Dermis microvascular lymphatic vessel endothelial cell (primary cell): ENCODE measurements around the gene ARHGEF17. TPM values are rescaled to one million over a fixed set of nuclear protein-coding genes. Genes with fewer than 3 reads are reported as not detected.

Experiments
- DNase-seq, 2 donors: peaks; one replicate each; pipeline versions ENCODE4 v3.0.0 to v3.0.0-alpha.2; 2010; ENCODE audit warnings: low read depth in 2 of 2
- total RNA-seq: library from RNA; depleted of rRNA; stranded (reverse); fragments of >200 nt; gene quantifications from 2 replicates; pipeline ENCODE4 v1.2.1, GENCODE V29; 2014

Gene ARHGEF17
- total RNA-seq, 1 donor from 2014 or later: 29.8 TPM

DNA sequence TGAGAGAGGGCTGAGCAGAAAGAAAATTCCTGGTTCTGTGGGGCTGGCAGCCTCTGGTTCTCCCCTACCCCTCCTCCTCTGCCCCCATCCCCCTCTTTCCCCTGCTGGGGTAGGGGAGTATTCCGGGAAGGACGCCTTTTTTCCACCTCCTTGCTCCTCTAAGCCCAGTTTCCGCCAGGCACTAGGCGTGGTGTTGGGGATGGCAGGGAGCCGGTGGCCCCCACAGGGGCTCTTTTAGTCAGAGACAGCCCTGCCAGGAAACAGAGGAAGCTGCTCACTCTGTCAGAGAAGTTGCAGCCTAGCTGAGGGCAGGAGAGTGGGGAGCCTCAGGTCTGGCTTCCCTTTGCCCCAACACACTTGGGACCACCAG, 15.6 kb upstream of the ARHGEF17 start:
- no peak for DNase-seq

- DNase-seq: no peak
These were observed 14.6 kb upstream of the ARHGEF17 start for GRCh38 chr11:73293356-73293936.

GRCh38 chr11:73294604-73295003, 13.5 kb upstream of the ARHGEF17 start:
- DNase-seq: no peak

DNA sequence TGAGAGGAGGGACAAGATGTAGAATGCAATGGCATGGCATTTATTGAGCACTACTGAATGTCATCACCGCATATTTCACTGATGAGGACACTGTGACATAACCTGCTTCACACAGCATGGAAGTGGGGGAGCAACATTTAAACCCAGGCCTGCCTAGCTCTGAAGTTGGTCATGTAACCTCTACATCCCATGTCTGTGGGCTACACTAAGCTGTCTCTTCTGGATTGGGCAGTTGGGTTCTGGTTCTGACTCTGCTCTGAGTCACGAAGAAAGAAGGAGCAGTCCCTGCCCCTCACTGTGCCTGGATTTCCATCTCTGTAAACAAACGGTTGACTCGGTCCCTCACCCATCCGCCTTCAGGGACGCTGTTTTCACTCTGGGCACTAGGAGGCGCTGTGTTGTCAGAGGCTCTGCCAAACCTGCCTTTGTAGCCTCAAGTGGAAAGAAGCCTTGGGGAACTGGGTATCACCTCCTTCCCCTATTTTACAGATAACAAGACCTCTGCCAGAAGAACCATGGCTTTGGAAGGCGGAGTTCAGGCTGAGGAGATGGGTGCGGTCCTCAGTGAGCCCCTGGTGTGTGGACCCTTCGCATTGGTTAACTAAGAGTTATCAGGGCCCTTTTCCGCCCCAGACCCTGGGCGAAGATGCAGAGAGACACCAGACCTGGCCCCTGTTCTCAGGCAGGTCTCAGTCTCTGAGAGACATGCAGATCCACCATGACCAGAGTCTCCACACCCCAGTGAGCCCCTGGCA, 12.7 kb upstream of the ARHGEF17 start:
- DNase-seq: peak in 1 of 2 donors; percentile 68

GRCh38 chr11:73295996-73296318, 12.1 kb upstream of the ARHGEF17 start:
- DNase-seq: no peak

DNA sequence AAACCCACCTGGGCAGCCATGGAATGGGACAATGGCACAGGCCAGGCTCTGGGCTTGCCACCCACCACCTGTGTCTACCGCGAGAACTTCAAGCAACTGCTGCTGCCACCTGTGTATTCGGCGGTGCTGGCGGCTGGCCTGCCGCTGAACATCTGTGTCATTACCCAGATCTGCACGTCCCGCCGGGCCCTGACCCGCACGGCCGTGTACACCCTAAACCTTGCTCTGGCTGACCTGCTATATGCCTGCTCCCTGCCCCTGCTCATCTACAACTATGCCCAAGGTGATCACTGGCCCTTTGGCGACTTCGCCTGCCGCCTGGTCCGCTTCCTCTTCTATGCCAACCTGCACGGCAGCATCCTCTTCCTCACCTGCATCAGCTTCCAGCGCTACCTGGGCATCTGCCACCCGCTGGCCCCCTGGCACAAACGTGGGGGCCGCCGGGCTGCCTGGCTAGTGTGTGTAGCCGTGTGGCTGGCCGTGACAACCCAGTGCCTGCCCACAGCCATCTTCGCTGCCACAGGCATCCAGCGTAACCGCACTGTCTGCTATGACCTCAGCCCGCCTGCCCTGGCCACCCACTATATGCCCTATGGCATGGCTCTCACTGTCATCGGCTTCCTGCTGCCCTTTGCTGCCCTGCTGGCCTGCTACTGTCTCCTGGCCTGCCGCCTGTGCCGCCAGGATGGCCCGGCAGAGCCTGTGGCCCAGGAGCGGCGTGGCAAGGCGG, 11.4 kb upstream of the ARHGEF17 start:
- no peak for DNase-seq

DNA sequence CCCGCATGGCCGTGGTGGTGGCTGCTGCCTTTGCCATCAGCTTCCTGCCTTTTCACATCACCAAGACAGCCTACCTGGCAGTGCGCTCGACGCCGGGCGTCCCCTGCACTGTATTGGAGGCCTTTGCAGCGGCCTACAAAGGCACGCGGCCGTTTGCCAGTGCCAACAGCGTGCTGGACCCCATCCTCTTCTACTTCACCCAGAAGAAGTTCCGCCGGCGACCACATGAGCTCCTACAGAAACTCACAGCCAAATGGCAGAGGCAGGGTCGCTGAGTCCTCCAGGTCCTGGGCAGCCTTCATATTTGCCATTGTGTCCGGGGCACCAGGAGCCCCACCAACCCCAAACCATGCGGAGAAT, 10.9 kb upstream of the ARHGEF17 start:
- DNase-seq: no peak

DNA sequence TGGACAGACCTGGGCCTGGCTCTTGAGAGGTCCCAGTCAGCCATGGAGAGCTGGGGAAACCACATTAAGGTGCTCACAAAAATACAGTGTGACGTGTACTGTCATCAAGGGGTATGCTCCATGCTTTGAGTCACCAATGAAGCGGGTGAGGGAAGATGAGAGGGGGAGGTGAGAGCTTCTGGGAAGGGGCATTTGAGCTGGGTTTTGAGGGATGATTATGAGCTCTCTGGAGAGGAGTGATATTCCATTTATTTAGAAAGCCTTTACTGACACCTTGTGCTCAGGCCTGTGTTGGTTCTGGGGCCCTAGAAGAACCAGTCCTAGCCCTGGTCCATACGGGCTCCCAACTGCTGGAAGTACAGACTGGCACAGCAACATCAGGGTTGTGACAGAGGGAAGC, 10.4 kb upstream of the ARHGEF17 start:
- no peak for DNase-seq

- DNase-seq: no peak
These were observed 9.8 kb upstream of the ARHGEF17 start for GRCh38 chr11:73298233-73298632.

GRCh38 chr11:73299751-73300150, 8.3 kb upstream of the ARHGEF17 start:
- DNase-seq: no peak

DNA sequence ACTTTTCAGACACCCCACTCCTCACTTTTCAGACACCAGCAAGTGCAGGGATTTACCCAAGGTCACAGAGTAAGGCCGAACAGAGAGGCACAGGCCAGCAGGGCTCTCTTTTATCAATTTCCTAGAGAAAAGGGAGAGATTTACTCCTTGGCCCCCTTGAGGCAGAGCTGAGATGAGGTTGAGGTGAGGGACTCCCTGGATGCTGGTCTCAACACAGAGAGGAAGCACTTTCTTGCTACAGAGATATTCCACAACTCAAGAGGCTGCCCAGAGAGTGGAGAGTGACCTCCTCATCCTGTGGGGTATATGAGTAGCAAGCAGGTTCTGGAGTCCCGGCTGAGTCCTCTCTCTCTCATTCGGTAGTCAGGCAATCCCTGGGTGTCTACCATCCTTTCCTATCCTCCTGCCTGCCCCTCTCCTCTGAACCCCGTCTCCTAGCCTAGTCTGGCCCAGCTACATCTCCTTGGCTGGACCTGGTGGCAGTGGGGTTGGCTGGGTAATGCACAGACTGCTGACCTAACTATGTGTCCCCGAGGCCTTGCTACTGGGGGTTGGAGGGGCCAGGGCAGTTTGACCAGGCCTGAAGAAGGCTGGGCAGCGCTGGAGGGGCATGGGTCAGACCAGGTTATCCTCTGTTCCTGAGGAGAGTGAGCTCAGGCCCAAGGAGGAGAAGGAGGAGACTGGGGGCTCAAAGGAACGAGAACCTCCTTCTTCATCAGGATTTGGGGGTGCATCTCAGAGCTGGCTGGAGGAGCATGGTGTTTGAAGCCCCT, 1.8 kb upstream of the ARHGEF17 start:
- no peak for DNase-seq

DNA sequence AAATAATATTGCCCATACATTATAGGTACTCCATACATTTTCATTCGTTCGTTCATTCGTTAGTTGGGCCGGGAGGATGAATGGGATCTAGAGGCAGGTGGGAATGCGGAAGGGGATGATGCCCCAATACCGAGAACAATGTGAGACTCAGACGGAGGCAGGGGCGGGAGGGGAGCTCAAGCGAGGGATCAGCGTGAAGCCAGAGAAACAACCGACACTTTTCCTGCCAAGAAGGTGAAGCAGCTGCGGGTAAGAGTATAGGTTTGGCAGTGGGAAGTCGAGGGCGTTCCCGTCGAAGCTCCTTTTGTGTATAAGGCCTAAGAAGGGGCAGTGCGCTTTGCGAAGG, 1.1 kb upstream of the ARHGEF17 start:
- DNase-seq: no peak

DNA sequence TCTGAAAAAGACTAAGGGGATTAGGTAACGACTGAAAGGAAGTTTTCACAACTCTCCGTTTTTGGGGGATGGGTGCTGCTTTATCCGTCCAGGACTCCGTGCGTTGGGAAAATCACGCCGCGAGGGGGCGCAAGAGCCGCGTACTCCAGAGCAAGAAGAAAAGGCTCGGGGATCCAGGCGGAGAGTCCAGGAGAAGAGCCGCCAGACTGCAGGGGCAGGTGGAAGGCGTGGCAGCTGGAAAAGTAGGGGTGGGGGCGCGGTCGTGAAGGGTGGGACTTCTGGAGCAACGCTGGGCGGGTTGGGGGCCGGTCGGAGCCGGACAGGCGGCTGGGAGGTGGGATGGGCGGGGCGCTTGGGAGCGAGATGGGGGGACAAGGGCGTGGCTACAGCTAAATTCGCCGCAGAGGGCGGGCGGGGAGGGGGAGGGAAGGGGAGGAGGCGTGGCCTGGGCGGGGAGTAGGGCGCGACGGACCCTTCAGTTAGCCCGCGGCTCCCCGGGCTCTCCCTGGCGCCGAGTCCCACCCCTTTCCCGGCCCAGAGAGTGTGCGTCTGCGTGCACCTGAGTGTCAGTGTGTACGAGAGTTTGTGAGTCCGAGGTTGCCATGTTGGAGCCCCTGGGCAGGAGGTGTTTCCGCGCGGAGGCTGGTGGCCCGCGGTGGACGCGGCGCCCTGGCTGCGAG, 613 bp upstream of the ARHGEF17 start:
- peak; percentile 96 to 99 for DNase-seq

- DNase-seq: peak; percentile 73 to 96
These were observed 1.2 kb downstream of the ARHGEF17 start for GRCh38 chr11:73308961-73309919.

DNA sequence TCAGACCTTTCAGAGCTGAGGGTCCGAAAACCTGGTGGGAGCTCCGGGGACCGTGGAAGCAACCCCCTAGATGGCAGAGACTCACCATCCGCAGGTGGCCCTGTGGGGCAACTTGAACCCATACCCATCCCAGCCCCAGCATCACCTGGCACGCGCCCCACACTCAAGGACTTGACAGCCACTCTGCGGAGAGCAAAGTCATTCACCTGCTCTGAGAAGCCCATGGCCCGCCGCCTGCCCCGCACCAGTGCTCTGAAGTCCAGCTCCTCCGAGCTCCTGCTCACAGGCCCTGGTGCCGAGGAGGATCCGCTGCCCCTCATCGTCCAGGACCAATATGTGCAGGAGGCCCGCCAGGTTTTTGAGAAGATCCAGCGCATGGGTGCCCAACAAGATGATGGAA, 2.0 kb downstream of the ARHGEF17 start:
- DNase-seq: no peak

DNA sequence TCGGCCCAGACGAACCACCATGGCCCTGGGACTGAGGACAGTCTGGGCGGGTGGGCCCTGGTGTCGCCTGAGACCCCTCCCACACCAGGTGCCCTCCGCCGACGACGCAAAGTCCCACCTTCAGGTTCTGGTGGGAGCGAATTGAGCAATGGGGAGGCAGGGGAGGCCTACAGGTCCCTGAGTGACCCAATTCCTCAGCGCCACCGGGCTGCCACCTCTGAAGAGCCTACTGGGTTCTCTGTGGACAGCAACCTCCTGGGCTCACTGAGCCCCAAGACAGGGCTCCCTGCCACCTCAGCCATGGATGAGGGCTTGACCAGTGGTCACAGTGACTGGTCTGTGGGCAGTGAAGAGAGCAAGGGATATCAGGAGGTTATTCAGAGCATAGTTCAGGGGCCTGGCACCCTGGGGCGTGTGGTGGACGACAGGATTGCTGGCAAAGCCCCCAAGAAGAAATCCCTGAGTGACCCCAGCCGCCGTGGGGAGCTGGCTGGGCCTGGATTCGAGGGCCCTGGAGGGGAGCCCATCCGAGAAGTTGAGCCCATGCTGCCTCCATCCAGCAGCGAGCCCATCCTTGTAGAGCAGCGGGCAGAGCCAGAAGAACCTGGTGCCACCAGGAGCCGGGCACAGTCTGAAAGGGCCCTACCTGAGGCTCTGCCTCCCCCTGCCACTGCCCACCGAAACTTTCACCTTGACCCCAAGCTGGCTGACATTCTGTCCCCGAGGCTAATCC, 2.8 kb downstream of the ARHGEF17 start:
- DNase-seq: no peak

- DNase-seq: no peak
These were observed 3.4 kb downstream of the ARHGEF17 start for GRCh38 chr11:73311394-73311869.

DNA sequence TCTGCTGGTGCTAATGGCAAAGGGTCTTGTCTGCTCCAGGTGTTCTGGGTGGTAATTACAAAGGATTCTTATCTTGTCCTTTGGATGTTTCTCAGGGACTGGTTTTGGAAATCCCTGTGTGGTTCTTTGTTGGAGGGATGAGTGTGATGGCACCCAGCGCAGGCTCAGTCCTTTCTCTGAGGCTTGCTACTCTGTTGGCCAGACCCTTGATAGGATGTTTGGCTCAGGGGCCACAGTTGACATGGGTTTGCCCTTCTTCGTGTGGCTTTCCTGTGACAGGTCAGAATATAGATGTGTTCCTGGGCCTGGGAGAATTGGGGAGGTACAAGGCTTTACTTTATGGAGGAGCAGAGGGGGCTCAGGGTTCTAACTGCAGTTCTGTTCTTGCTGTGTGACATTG, 4.0 kb downstream of the ARHGEF17 start:
- no peak for DNase-seq

GRCh38 chr11:73312851-73313327, 4.8 kb downstream of the ARHGEF17 start:
- no peak for DNase-seq

GRCh38 chr11:73313652-73314051, 5.6 kb downstream of the ARHGEF17 start:
- peak in 1 of 2 donors; percentile 42 for DNase-seq
